ENCODE measurements around the gene ZBED3. TPM values are rescaled to one million over a fixed set of nuclear protein-coding genes. Genes with fewer than 3 reads are reported as not detected.

ZBED3 gene
- total and polyA plus RNA-seq, 2 donors (not counting 3 experiments of a cell fraction or from before 2014, with no cell fraction given) = 11.8 to 15.9 TPM

- TF ChIP-seq MYC (IDR thresholded peaks at IDR 0.05; ENCODE audit: low read depth, low read length) = no peak
- no peak for TF ChIP-seq CTCF (IDR thresholded peaks at IDR 0.05; ENCODE audit: extremely low read depth in 1 of 2, insufficient read depth in 1 of 2, low read depth in 1 of 2, low read length in 2 of 2)
- no peak for TF ChIP-seq MAX (IDR thresholded peaks at IDR 0.05; ENCODE audit: insufficient read depth, insufficient read length)
- no peak for TF ChIP-seq FOS (IDR thresholded peaks at IDR 0.05; ENCODE audit: borderline replicate concordance, insufficient read depth, low read length)
- TF ChIP-seq GATA2 (IDR thresholded peaks at IDR 0.05; ENCODE audit: insufficient read depth, insufficient read length, low read depth, low read length) = no peak
- TF ChIP-seq POLR2AphosphoS5 (IDR thresholded peaks at IDR 0.05; ENCODE audit: insufficient read depth, low read depth, low read length) = no peak
- TF ChIP-seq JUN (IDR thresholded peaks at IDR 0.05; ENCODE audit: borderline replicate concordance, insufficient read depth, insufficient read length, low read depth) = no peak
- no peak for TF ChIP-seq EZH2 (IDR thresholded peaks at IDR 0.05; ENCODE audit: borderline replicate concordance, low read depth, low read length, severe bottlenecking)
- no peak for TF ChIP-seq POLR2A (IDR thresholded peaks at IDR 0.05; ENCODE audit: low read depth, low read length)
- Histone ChIP-seq H3K4me3 (replicated peaks in 1 of 3; ENCODE audit: insufficient read depth in 1 of 3, low read depth in 1 of 3, low read length in 3 of 3) (no peak overlapping the region), H3K27ac (ENCODE audit: insufficient read depth, low read depth, low read length) (no peak overlapping the region), H4K20me1 (replicated peaks; ENCODE audit: control insufficient read depth, extremely low read depth, insufficient read depth, low read length) (no peaks in the 10 kb centered on the region), H3K36me3 (ENCODE audit: control insufficient read depth in 2 of 2, extremely low read depth in 1 of 2, insufficient read depth in 2 of 2, low read length in 2 of 2) (peaks cover 0 to 10% of the 10 kb centered on the region in 2 experiments), H3K4me1 (ENCODE audit: control insufficient read depth, extremely low read depth, insufficient read depth, low read length) (no peaks in the 10 kb centered on the region), H3K9me3 (replicated peaks; ENCODE audit: control insufficient read depth, insufficient read depth, low read length) (no peaks in the 10 kb centered on the region), H3K9ac (replicated peaks; ENCODE audit: extremely low read depth, insufficient read depth, low read length) (no peak overlapping the region), H2AFZ (ENCODE audit: low read depth, low read length) (no peak overlapping the region), H3K4me2 (ENCODE audit: insufficient read depth, low read length) (no peak overlapping the region), H3K27me3 (ENCODE audit: control insufficient read depth in 2 of 2, insufficient read depth in 2 of 2, low read length in 2 of 2) (no peaks in the 10 kb centered on the region), H3K9me1 (replicated peaks; ENCODE audit: control insufficient read depth, extremely low read depth, insufficient read depth, low read length) (no peaks in the 10 kb centered on the region), H3K79me2 (ENCODE audit: control insufficient read depth, insufficient read depth, low read length) (no peaks in the 10 kb centered on the region)
- no TSS peak for BruUV-seq (replicated peaks)
- intact Hi-C loops (cut with micrococcal nuclease) (no loop called here), dilution Hi-C loops (cut with MboI; ENCODE audit: extremely low pct_ligation_motif_present, low sequenced_read_pairs) (no loop called here)
- no peak for DNase-seq (ENCODE audit: low read depth, low spot score)
- POLR2A ChIA-PET = no interaction called here
- CTCF ChIA-PET = interaction anchor here (1.5 to 1.9 kb wide), 2 partner anchors 10 to 20 kb away, joined by 3 to 19 read pairs; partner anchors contain the start of gene ZBED3
- no peak for FAIRE-seq
Observed at GRCh38 chr5:77066823-77067442, 20.2 kb downstream of the ZBED3 start.

Measured in endothelial cell of umbilical vein (primary cell).